LNCaP clone FGC (cell line): ENCODE data around the gene WIPF2.

ENCODE experiments used
- DNase-seq: peaks from one replicate; pipeline ENCODE4 v3.0.0-alpha.2; 2011; ENCODE audit warnings: low read depth
- H3K4me3 ChIP-seq: 2 replicates; pipeline ENCODE4 v1.5.1; 2011; ENCODE audit warnings: mild to moderate bottlenecking, low read depth, low read length, control low read depth
- TF ChIP-seq, protein P1 (sequence below): IDR thresholded peaks from 2 replicates; pipeline ENCODE4 v1.5.1; 2012; ENCODE audit warnings: mild to moderate bottlenecking; ENCODE audit not compliant: control insufficient read depth, insufficient read depth; ENCODE audit errors: extremely low read depth

The WIPF2 gene

DNA sequence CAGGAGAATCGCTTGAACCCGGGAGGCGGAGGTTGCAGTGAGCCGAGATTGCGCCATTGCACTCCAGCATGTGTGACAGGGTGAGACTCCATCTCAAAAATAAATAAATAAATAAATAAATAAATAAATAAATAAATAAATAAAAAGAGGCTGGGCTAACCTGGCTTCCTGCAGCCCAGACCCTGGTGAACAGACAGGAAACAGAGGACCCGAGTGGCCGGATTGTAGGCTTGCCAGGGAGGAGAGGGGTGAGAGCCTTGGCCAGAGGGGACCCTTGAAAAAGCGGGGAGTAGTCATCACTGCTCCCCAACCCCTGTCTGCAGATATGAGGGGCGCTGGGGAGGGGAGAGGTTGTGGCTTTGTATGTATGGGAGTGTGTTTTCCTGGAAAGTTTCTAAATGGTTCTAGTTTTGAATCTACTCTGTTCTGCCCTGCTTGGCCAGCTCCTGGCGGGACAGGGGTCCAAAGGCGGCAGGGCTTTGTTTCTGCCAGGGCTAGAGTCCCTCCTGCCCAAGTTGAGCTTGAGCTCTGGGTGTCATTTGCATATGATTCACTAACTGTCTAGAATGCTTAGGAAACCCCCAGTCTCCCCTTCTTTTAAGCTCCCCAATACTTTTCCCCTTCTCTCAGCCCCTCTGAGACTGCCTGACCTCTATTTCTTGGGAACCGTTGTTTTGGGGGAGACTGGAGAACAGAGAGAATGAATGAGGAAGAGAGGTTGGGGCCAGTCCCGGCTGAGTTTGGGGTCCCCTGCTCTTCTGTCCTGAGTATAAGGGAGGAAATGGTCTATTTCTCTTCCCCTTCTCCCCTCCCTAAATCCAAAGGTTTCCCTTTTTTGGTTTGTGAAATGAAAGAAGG is 106.3 kb downstream of the WIPF2 start:
- TF ChIP-seq, protein P1, sequence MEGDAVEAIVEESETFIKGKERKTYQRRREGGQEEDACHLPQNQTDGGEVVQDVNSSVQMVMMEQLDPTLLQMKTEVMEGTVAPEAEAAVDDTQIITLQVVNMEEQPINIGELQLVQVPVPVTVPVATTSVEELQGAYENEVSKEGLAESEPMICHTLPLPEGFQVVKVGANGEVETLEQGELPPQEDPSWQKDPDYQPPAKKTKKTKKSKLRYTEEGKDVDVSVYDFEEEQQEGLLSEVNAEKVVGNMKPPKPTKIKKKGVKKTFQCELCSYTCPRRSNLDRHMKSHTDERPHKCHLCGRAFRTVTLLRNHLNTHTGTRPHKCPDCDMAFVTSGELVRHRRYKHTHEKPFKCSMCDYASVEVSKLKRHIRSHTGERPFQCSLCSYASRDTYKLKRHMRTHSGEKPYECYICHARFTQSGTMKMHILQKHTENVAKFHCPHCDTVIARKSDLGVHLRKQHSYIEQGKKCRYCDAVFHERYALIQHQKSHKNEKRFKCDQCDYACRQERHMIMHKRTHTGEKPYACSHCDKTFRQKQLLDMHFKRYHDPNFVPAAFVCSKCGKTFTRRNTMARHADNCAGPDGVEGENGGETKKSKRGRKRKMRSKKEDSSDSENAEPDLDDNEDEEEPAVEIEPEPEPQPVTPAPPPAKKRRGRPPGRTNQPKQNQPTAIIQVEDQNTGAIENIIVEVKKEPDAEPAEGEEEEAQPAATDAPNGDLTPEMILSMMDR: no peak
- H3K4me3 ChIP-seq: no peak overlapping the region
- no peak for DNase-seq

- H3K4me3 ChIP-seq: no peak overlapping the region
- no peak for DNase-seq
- TF ChIP-seq, protein P1: no peak
Observed at GRCh38 chr17:40326014-40326831, 107.1 kb downstream of the WIPF2 start.

GRCh38 chr17:40326832-40327199 is 107.7 kb downstream of the WIPF2 start:
- no peak for DNase-seq
- TF ChIP-seq, protein P1: no peak
- H3K4me3 ChIP-seq: no peak overlapping the region

DNA sequence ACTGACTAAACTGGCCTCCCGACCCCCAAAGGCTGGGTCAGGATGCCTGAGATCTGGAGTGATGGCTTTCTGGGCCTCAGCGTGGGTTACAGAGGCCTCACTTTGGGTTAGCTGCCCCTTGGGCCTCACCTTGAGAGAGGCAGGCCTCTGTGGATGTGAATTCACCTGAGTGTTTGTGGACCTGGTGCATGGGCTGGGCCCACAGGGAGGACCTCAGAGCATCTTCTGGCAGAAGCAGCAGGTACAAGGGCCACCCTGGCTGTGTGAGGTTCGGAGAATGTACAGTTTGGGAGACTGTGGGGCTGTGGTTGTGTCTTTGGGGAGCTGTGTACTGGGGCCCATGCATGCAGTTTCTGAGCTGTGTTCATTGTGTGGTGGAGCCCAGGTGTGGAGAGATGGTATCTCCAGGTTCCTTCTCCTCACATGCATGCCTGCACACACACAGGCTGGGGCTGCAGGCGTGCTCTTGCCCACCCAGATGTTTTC is 108.2 kb downstream of the WIPF2 start:
- DNase-seq: no peak
- TF ChIP-seq, protein P1: no peak
- H3K4me3 ChIP-seq: no peak overlapping the region

DNA sequence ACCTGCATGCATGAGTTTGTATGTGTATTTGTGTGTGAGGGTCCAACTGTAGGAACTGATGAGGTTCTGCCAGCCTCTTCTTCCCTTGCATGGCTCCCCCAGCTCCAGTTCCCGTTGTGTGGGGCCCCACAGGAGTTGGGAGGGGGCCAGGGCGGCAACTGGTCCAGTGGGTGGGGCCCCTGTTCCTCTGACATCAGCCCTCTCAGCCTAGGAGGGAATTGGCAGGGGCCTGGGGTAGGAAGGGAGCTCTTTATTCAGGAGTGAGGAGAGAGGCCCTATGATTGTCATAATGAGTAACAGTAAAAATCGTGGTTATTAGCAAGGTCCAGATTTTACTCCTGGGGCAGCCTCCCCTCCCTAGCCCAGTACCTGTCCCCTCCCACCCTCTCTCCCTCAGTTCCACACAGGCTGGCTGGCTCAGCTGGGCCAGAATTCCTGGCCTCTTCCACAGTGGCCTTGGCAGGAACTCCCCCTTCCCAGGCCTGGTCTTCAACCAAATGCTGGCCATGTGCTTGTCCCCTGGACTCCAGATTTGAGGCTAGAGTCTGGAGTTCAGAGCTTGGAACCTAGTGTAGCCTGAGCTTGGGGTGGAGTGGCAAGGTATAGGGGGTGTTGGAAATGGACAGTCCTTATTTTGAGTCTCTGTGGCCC is 108.8 kb downstream of the WIPF2 start:
- TF ChIP-seq, protein P1: no peak
- no peak overlapping the region for H3K4me3 ChIP-seq
- no peak for DNase-seq

DNA sequence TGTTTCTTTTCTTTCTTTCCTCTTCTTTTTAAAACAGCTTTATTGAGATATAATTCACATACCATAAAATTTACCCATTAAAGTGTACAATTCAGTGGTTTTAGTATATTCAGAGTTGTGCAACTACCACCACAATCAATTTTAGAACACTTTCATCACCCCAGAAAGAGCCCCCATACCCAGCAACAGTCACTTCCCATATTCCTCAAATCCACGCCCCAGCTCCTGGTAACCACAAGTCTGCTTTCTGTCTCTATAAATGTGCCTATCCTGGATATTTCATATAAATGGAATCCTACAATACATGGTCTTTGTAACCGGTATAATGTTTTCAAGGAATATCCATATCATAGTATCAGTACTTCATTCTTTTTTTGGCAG is 109.3 kb downstream of the WIPF2 start:
- DNase-seq: no peak
- TF ChIP-seq, protein P1: no peak
- H3K4me3 ChIP-seq: no peak overlapping the region
